ENCODE measurements around the gene GRHPR. TPM values are rescaled to one million over a fixed set of nuclear protein-coding genes. Genes with fewer than 3 reads are reported as not detected.
A peak's percentile ranks its signal among the peaks of the same experiment; 100 is the strongest.

GRHPR gene
- polyA plus RNA-seq, 1 experiment, result 227 TPM

- Histone ChIP-seq H3K36me3 (ENCODE audit: control insufficient read depth, insufficient read depth, low read length) (peaks cover 2% of the 10 kb centered on the region; the same call in 1 of the 2 replicates), H3K4me3 (ENCODE audit: low read depth, low read length) (no peak overlapping the region), H3K27me3 (ENCODE audit: control insufficient read depth, insufficient read depth, low read length) (no peaks in the 10 kb centered on the region)
- DNase-seq (ENCODE audit: low read depth), result no peak
- ChIA-PET POLR2A (no interaction called here), CTCF (interaction anchor here (0.6 kb wide), 1 partner anchor 174 kb away, joined by 3 read pairs; no protein-coding TSS in a partner anchor)
- no peak for TF ChIP-seq CTCF (IDR thresholded peaks at IDR 0.05; ENCODE audit: insufficient read depth, low read depth, low read length)
These were observed 2.0 kb upstream of the GRHPR start for GRCh38 chr9:37420271-37421215.

- POLR2A ChIA-PET, result interaction anchor here (1.0 kb wide), 1 partner anchor 301 kb away, joined by 3 read pairs; the partner anchor contains the start of gene ZCCHC7
- CTCF ChIA-PET, result interaction anchor here (1.2 kb wide), 1 partner anchor 28 kb away, joined by 3 read pairs; no protein-coding TSS in a partner anchor
These were observed 595 bp upstream of the GRHPR start for GRCh38 chr9:37421914-37422288.

GRCh38 chr9:37423508-37423907, 1.0 kb downstream of the GRHPR start:
- no peak for TF ChIP-seq CTCF (IDR thresholded peaks at IDR 0.05; ENCODE audit: insufficient read depth, low read depth, low read length)
- Histone ChIP-seq H3K27me3 (ENCODE audit: control insufficient read depth, insufficient read depth, low read length) (no peaks in the 10 kb centered on the region), H3K4me3 (ENCODE audit: low read depth, low read length) (peak overlapping the region; percentile 94), H3K36me3 (ENCODE audit: control insufficient read depth, insufficient read depth, low read length) (peaks cover 18% of the 10 kb centered on the region)
- no peak for DNase-seq (ENCODE audit: low read depth)
- CTCF ChIA-PET, result interaction anchor here (1.7 kb wide), 1 partner anchor 8 kb away, joined by 11 read pairs; no protein-coding TSS in a partner anchor
- POLR2A ChIA-PET, result no interaction called here

More at GRCh38 chr9:37421914-37422288, 595 bp upstream of the GRHPR start:
- Histone ChIP-seq H3K36me3 (ENCODE audit: control insufficient read depth, insufficient read depth, low read length) (peaks cover 7% of the 10 kb centered on the region), H3K27me3 (ENCODE audit: control insufficient read depth, insufficient read depth, low read length) (no peaks in the 10 kb centered on the region), H3K4me3 (ENCODE audit: low read depth, low read length) (peak overlapping the region; percentile 94)
- TF ChIP-seq CTCF (IDR thresholded peaks at IDR 0.05; ENCODE audit: insufficient read depth, low read depth, low read length), result no peak
- no peak for DNase-seq (ENCODE audit: low read depth)

GRCh38 chr9:37424204-37424685, 1.7 kb downstream of the GRHPR start:
- CTCF ChIA-PET, result interaction anchor here (0.9 to 1.7 kb wide), 2 partner anchors 9 to 551 kb away, joined by 3 to 11 read pairs; no protein-coding TSS in a partner anchor
- TF ChIP-seq CTCF (IDR thresholded peaks at IDR 0.05; ENCODE audit: insufficient read depth, low read depth, low read length), result no peak

GRCh38 chr9:37424686-37425297, 2.3 kb downstream of the GRHPR start:
- H3K36me3 ChIP-seq (ENCODE audit: control insufficient read depth, insufficient read depth, low read length), result peaks cover 23% of the 10 kb centered on the region
- H3K27me3 ChIP-seq (ENCODE audit: control insufficient read depth, insufficient read depth, low read length), result no peaks in the 10 kb centered on the region
- TF ChIP-seq CTCF (IDR thresholded peaks at IDR 0.05; ENCODE audit: insufficient read depth, low read depth, low read length), result no peak
- DNase-seq (ENCODE audit: low read depth), result no peak
- no peak overlapping the region for H3K4me3 ChIP-seq (ENCODE audit: low read depth, low read length)
- CTCF ChIA-PET, result interaction anchor here (0.9 to 1.7 kb wide), 2 partner anchors 10 to 552 kb away, joined by 3 to 11 read pairs; no protein-coding TSS in a partner anchor
- POLR2A ChIA-PET, result no interaction called here

More at GRCh38 chr9:37424204-37424685, 1.7 kb downstream of the GRHPR start:
- H3K4me3 ChIP-seq (ENCODE audit: low read depth, low read length), result no peak overlapping the region
- DNase-seq (ENCODE audit: low read depth), result no peak
- no peaks in the 10 kb centered on the region for H3K27me3 ChIP-seq (ENCODE audit: control insufficient read depth, insufficient read depth, low read length)
- POLR2A ChIA-PET, result interaction anchor here (0.5 kb wide), 1 partner anchor 792 kb away, joined by 3 read pairs; no protein-coding TSS in a partner anchor
- H3K36me3 ChIP-seq (ENCODE audit: control insufficient read depth, insufficient read depth, low read length), result peaks cover 22% of the 10 kb centered on the region
